NCI-H2196 (cell line): ENCODE results near the gene PPAT.

ENCODE experiments used
- DNase-seq: peaks from one replicate; lab custom pipeline; 2025; ENCODE audit not compliant: unreplicated experiment; lab: John Stamatoyannopoulos, UW

The PPAT gene

DNA sequence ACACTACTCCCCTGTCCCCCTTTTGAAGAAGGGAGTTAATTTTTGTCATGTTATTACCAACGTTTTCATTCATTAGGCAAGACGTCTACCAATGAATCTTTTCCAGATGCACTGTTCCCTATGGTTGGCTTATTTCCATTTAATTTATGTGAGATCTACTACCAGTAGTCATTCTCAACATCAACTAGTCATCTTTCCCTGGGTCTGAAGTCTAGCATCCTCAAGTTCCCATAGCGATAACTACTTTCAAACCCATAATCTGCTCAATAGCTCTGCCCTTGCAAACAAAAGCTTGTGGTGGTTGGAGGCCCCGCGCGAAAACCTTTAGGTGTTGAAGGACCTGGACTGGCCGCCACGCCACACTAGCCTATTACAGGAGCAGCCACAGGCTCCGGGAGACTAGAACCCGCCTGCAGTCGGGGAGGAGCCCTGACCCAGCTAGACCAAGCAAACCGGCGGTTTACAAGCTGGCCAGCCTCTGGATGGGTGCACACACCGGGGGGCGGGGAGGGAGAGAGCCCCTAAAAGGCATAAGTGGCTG is 746 bp downstream of the PPAT start:
- DNase-seq = peak; percentile 1

DNA sequence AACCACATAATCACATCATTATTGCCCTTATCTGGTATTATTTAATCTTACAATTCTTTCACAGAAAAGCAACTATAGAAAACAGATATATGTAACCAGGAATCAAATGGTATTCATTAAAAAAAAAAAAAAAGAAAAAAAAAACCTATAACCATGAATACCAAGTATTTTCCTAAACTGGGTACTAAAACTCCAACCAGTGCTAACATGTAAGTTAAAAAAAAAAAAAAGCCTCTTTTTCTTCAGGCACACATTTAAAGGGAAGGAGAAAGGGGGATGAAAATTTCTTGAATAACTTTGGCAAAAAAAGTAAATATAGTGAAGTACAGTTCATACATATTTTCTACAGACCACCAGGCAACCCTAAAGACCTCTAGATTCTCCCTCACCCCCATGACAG is 2.1 kb downstream of the PPAT start:
- no peak for DNase-seq

DNA sequence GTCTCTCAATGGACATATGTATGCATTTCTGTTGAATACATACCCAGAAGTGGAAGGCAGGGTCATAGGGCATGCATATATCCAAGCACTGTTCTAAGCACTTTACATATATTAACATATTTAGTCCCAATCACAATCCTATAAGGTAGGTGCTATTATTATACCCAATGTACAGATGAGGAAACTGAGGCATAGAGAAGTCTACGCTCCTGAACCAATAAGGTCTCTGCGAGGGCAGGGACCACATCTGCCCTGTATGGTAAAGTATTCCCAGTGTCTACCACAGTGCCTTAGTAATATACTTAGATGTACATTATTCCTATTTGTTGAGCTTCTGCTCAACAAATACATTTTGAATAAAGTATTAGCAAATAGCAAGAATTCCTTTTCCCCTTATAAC is 5.2 kb downstream of the PPAT start:
- DNase-seq = no peak

DNA sequence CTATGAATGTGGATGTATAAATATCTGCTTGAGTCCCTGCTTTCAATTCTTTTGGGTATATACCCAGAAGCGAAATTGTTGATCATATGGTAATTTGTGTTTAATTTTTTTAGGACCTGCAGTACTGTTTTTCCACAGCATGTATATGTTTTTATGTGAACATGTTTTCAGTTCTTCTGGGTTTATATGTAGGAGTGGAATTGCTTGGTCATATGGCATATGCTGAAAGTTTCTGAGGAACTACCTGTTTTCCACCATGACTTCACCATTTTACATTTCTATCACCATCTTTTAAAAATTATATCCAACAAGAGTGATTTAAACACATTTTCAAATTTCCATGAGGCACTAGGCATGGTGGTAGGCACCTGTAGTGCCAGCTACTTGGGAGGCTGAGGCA is 8.2 kb downstream of the PPAT start:
- no peak for DNase-seq

DNA sequence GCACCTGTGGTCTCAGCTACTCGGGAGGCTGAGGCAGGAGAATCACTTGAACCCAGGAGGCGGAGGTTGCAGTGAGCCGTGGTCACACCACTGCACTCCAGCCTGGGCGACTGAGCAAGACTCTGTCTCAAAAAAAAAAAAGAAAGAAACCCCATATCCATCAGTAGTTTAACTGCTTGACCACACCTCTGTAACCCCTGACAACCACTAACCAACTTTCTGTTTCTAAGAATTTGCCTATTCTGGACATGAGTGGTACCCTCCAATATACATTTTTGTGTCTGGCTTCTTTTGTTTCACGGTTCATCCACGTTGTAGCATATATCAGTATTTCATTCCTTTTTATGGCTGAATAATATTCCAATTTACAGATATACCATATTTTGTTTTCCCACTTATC is 9.1 kb downstream of the PPAT start:
- no peak for DNase-seq

DNA sequence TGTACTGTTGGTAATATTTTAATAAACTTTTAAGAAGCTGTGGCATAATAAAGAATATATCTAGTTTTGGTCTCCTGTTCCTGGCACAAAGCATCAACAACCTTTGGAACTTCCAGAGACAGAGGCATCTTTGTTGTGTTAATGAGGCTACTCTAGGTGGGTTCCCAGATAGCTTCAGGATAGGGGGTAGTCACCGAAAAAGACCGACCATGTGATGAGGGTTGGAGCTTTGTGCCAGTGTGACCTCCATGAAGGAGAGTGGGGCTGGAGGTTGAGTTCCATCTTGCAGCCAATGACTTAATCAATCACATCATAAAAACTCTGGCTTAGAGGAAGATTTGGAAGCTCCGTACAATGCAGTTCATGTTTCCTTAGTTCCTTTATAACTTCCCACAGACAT is 9.9 kb downstream of the PPAT start:
- no peak for DNase-seq

DNA sequence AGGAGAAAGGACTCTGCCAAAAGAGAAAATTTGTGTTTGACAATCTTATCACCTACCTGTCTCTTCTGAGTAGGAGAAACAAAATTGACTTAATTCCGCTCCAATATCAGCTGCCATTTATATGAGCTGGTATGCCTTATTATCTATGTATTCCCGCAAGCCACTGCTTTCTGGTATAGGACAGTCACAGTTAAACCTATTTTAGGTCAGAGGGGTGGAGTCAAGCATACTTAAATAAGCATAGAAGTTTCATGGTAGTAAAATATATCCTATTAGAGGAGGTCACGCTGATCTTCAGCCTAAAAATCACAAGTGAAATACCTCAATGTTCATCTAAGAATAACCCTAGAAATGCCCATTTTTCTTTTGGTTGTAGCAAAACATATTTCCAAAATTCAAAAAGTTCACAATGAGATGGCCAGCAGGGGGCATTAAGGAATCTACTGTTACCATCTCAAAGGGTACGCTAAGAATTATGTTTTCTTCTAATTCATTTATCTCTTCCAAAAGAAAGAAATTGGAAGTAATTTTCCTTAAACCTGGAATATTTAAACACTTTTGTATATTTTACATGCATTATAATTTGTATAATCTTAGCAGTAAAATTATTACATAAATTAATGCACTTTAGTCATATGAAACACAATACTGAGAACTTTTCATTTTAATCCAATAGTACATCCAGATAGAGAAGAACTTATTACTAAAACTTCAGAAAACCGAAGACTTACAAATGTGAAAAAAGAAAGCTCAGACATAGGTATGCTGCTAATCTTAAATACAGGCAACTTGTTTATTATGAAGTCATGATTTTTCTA is 10.5 kb downstream of the PPAT start:
- no peak for DNase-seq

DNA sequence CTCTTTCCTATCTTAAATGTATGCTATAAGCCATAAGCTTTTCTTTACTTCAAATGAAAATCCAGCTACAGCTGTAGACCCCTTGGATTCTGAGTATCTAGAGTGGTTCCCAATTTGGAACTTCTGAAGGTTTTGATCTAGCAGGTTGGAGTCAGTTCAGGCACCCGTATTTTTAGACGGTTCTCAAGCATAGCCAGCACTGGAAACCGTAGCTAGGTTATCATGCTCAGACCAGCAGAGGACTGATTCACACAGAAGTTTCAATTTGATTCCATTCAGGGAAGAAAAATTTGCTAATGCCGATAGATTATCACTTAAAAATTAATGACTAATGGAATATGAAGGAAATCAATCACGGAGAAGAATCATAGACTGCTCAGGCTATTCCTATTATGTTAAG is 11.2 kb downstream of the PPAT start:
- no peak for DNase-seq

DNA sequence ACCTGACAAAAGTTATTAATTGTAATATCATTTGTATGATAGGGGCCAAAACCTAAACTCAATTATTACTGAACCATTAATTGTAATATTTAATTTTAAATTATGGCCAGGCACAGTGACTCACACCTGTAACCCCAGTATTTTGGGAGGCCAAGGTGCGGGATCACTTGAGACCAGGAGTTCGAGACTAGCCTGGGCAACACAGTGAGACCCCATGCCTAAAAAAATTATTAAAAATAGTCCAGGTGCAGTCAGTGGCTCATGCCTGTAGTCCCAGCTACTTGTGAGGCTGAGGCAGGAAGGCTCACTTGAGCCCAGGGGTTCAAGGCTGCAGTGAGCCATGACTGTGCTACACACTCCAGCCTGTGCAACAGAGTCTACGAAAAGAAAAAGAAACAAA is 18.0 kb downstream of the PPAT start:
- DNase-seq = no peak

DNA sequence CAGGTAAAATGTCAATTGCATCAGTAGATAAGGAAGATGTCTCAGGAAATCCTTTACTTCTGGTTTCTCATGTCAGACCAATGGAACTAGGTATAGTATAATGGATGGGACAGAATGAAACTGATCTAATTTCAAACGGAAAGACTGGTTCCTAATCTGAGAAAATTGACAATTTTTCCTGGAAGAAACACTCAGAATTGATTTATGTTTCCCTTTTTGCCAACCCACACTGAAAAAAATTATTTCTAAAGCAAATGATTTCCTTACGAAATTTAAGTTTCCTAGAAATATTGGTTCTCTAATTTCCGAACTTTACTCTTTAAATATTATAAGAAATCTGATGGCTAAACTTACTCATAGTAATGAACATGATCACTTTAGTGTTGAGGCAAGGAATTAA is 19.1 kb downstream of the PPAT start:
- DNase-seq = no peak

DNA sequence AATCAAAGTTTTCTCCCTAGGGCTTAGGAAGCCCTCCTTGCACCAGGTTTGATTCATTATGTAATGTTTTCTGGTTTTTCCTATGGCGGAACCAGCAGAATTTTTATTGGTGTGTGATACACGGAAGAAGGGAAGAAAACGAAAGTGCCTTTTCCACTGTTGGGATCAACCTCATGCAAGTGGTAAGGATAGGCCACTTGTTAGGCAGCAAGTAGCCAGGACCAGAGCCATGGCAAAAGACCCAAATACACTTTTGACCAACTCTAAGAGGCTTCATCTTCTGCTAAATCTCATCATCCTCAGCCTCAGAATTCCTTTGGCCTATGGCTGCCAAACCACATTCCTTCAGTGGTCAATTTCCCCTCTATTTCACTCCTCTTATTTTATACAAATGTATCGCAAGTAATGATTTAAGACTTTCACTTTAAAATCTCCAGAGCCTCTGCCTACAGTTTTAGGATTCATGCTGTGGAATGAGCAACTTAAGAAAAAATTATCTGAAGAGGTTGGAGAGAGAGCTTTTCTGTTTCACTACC is 21.2 kb downstream of the PPAT start:
- no peak for DNase-seq

DNA sequence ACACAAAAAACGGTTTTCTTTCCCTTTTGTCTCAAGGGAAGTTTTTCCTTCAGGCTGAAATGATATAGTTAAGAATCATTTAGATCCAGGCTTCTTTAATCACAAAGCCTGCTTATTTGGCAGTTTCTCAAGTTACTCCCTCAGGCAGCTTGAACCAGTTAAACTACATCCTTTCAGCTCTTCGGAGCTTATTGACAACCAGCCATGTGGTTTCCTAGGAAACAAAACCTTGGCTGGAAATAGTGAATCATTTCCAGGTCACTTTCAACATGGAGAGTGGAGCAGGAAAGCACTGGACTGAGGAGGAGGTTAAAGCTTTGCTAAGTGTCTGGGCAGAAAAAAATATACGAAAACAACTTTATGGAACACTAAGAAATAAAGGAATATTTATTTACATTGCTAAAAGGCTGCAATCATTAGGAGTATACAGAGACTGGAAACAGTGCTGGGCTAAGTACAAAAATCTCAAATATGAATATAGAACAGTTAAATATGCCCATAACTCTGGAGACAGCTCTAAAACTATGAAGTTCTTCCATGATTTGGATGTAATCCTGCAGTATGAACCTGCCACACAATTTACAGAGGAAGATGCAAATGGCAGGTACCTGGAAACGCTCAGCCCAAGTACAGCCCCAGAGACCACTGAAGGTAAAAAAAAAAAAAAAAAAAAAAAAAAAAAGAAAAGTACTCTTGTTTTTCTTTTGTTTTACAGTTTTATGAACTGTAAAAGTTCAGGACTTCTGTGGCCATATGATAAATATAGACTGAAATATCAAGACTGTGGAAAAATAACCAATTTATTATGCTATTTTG is 25.0 kb downstream of the PPAT start:
- peak; percentile 80 for DNase-seq

DNA sequence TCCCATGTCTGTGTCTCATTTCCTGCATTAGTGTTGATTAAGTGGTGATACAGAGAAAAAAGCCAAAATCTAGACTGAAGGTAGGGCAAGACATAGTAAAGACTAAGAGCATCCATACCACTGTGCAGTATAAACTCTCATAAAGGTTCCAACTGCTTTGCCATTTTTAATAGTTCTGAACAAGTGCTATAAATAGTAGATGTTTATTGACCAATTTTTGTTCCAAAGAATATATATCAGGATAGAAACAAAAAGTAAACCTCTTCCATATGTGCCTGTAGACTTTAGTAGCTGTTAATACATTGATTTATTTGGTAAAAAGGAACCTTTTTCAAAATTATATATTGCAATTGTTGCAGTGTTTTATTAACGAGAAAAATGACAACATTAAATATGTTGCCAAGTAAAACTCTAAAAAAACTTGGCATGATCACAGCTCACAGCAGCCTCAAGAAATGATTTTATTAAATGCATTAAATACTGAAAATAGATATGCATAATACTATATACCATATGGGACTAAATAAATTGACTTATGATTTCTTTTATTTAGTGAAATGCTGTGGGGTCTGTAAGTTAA is 25.8 kb downstream of the PPAT start:
- no peak for DNase-seq

DNA sequence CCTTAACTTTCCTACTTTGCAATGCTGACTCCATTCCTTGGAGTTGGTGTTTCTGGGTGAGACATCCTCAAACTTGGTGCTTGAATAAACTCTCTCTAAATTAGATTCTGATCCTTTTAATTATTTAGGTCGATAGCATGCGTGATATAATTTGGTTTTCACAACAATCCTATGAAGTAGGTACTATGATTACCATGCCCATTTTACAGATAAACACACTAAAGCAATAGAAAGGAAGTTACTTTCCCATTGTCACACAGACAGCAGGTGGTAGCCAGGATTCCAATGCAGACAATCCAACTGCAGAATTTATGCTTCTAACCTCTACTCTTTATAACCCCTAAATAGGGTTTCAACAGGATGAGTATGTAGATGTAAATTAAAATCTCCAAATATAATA is 26.4 kb downstream of the PPAT start:
- DNase-seq = no peak

DNA sequence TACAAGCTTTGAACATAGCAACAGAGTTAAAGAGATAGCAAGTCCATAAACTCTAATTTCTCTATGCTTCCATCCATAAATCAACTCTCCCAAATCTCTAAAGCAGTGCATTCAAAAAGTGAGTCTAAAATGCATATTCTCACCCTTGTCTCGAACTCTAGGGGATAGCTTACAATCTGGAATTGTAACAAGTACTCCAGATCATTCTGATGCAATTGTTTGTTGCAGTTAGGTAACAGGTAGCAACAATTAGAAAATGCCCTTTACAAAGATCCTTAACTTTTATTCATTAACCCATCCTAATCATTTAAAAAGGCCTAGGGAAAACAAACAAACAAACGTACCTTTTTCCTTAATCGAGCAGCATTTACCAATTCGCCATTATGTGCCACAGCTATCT is 29.3 kb downstream of the PPAT start:
- DNase-seq = no peak

DNA sequence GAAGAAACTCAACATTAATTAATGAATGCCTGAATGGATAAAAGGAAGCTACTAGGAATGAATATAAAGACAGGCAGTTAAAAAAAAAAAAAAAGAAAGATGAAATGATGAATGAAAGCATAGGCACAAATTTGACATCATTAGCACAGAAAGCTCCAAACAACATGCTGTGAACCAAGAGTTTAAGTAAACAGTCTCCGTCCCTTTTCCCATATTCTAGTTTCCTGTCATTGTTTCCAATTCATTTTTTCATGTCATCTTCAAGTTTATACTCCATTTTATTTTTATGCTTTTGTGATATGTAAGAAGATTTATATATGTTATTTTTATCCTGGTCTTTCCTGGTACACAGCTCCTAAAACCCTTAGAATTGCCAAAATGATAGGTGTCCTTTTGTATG is 30.4 kb downstream of the PPAT start:
- DNase-seq = no peak

DNA sequence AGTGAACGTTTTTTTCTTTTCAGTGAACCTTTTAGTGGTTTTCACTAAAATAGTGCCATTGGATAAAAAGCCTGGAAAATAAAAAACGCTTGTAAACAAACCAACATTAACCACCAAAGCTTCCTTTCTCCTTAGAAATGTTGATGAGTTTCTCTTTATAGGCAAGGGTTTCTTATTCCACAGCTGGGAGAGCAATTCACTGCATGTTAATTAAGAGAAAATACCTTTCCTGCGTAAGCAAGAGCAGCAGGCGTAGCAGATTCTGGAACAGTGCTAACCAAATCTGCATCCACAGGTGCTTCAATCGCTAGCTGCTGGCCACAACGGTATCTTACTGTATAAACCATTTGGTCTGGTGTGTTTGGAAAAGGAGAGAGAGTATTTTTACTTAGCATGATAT is 34.9 kb downstream of the PPAT start:
- DNase-seq = no peak

DNA sequence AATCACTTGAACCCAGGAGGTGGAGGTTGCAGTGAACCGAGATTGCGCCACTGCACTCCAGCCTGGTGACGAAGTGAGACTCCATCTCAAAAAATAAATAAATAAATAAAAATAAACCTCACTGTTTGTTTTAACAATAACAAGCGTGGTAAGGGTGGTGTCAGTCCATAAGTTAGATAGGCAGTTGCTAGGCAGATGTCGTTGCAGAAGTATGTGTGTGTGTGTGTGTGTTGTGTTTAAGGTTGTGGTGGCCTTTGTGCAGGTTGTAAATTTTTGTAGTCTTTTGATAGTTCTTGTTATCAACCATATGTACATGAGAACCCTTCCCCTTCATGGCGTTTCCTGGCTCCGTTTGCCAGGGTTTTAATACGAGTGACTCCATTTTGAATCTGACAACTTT is 44.1 kb downstream of the PPAT start:
- no peak for DNase-seq

DNA sequence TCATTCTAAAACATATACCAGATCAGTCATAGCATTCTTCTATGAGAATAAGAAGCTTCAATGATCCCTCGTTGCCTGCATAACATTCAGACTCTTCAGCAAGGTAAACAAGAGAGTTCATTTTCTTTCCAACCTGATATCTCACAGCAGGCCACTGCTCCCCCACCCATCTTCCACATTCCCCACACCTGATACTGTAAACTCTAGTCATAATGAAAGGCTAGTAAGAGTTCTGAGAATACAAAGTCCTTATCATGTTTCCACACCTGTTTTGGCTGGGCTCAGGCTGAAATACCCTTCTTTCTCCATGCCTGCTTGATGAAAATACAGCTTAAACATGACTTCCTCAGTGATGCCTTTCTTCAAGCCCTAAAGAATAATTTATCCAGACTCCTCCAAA is 45.9 kb downstream of the PPAT start:
- DNase-seq = no peak

DNA sequence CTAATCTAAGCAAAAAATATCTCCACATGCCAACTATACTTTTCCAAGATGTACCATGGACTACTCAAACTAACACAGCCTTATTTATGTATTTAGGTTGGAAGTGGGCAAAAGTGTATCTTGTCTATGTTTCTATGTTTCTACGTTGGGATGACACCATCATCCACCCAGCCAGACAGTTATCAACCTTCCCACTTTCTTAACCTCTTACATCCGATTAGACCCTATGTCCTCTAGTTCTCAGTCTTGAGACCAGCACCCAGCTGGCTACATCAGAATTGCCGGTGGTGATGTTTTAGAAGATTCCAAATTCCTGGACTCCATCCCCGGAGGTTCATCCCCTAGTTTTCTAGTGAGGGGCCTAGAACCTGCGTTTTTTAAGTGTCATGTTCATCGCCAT is 47.1 kb downstream of the PPAT start:
- no peak for DNase-seq
